Neural cell (in vitro differentiated cells): Measurements from ENCODE around the gene AFF1. TPM values are rescaled to one million over a fixed set of nuclear protein-coding genes. Genes with fewer than 3 reads are reported as not detected.

Source experiments
- H2AFZ ChIP-seq: fragments of 200-600, 300-800 bp; sonication (generic), shearing (Covaris generic); 2 replicates; pipeline ENCODE4 v1.6.0; 2014; ENCODE audit warnings: low read depth, mild to moderate bottlenecking, antibody characterized with exemption, low read length, moderate library complexity
- H3F3A ChIP-seq: fragments of 200-600 bp; shearing (Covaris generic); 2 replicates; pipeline ENCODE4 v1.6.1; 2016; ENCODE audit warnings: mild to moderate bottlenecking, moderate library complexity, mixed read lengths, antibody characterized with exemption, low read length; ENCODE audit not compliant: insufficient read depth, poor library complexity, severe bottlenecking
- H3K27ac ChIP-seq: fragments of 200-600, 300-800 bp; sonication (generic), shearing (Covaris generic); 2 replicates; pipeline ENCODE4 v1.5.1; 2014; ENCODE audit warnings: mild to moderate bottlenecking, low read length, moderate library complexity
- H3K27me3 ChIP-seq: fragments of 300-800, 200-600 bp; sonication (generic), shearing (Covaris generic); 2 replicates; pipeline ENCODE4 v1.6.0; 2014; ENCODE audit warnings: mild to moderate bottlenecking, low read depth, low read length, moderate library complexity; ENCODE audit not compliant: insufficient read depth
- H3K36me3 ChIP-seq: fragments of 300-800, 200-600 bp; sonication (generic), shearing (Covaris generic); 2 replicates; pipeline ENCODE4 v1.5.1; 2014; ENCODE audit warnings: mild to moderate bottlenecking, antibody characterized with exemption, low read length, moderate library complexity; ENCODE audit not compliant: insufficient read depth
- H3K4me2 ChIP-seq: fragments of 300-800, 200-600 bp; sonication (generic), shearing (Covaris generic); 2 replicates; pipeline ENCODE4 v1.6.0; 2014; ENCODE audit warnings: mild to moderate bottlenecking, low read length
- H3K4me3 ChIP-seq: fragments of 300-800, 200-600 bp; sonication (generic), shearing (Covaris generic); 2 replicates; pipeline ENCODE4 v1.5.1; 2014; ENCODE audit warnings: mild to moderate bottlenecking, low read length, moderate library complexity
- H3K79me2 ChIP-seq: fragments of 200-600 bp; shearing (Covaris generic); replicated peaks from 2 replicates; pipeline ENCODE4 v1.6.0; 2014; ENCODE audit warnings: mild to moderate bottlenecking, low read length, moderate library complexity; ENCODE audit not compliant: insufficient read depth
- H3K9ac ChIP-seq: fragments of 300-800, 200-600 bp; sonication (generic), shearing (Covaris generic); 2 replicates; pipeline ENCODE4 v1.6.1; 2016; ENCODE audit warnings: mild to moderate bottlenecking, low read length, mixed read lengths
- H3K9me2 ChIP-seq: fragments of 200-600 bp; shearing (Covaris generic); 2 replicates; pipeline ENCODE4 v1.6.1; 2016; ENCODE audit warnings: mild to moderate bottlenecking, low read length, mixed read lengths; ENCODE audit not compliant: insufficient read depth
- H3K9me3 ChIP-seq: fragments of 200-600, 300-800 bp; sonication (generic), shearing (Covaris generic); 2 replicates; pipeline ENCODE4 v1.6.1; 2016; ENCODE audit warnings: mild to moderate bottlenecking, mixed run types, low read length, moderate library complexity, mixed read lengths
- H4K20me1 ChIP-seq: fragments of 200-600 bp; shearing (Covaris generic); 2 replicates; pipeline ENCODE4 v1.6.1; 2016; ENCODE audit warnings: mild to moderate bottlenecking, mixed run types; ENCODE audit not compliant: insufficient read depth
- EP300 ChIP-seq: fragments of 450-650 bp; conservative IDR thresholded peaks from 2 replicates; pipeline ENCODE4 v1.6.1; 2014; ENCODE audit warnings: antibody characterized with exemption, mild to moderate bottlenecking, moderate library complexity; ENCODE audit not compliant: poor library complexity, severe bottlenecking
- EZH2 ChIP-seq: fragments of 200-600, 300-800 bp; shearing (Covaris generic), sonication (generic); IDR thresholded peaks from 2 replicates; pipeline ENCODE4 v1.6.1; 2014; ENCODE audit warnings: antibody characterized with exemption, low read length, borderline replicate concordance, mild to moderate bottlenecking; ENCODE audit not compliant: insufficient read depth, poor library complexity, severe bottlenecking
- MXI1 ChIP-seq: fragments of 450-650 bp; conservative IDR thresholded peaks from 2 replicates; pipeline ENCODE4 v1.6.1; 2014; ENCODE audit warnings: antibody characterized with exemption, mild to moderate bottlenecking; ENCODE audit not compliant: poor library complexity, severe bottlenecking
- POLR2AphosphoS5 ChIP-seq: IDR thresholded peaks from 2 replicates; pipeline ENCODE4 v1.6.1; 2012
- RAD21 ChIP-seq: fragments of 450-650 bp; conservative IDR thresholded peaks from 2 replicates; pipeline ENCODE4 v1.6.1; 2014; ENCODE audit warnings: antibody characterized with exemption, mild to moderate bottlenecking, moderate library complexity
- SMC3 ChIP-seq: fragments of 450-650 bp; conservative IDR thresholded peaks from 2 replicates; pipeline ENCODE4 v1.6.1; 2014; ENCODE audit warnings: antibody characterized with exemption, mild to moderate bottlenecking, moderate library complexity; ENCODE audit not compliant: poor library complexity
- TAF1 ChIP-seq: IDR thresholded peaks from 2 replicates; pipeline ENCODE4 v1.6.1; 2012; ENCODE audit warnings: low read depth
- polyA plus RNA-seq: library from polyadenylated mRNA; depleted of rRNA; stranded (reverse); fragments of >200 nt; gene quantifications from 2 replicates; pipeline ENCODE4 v1.2.3, GENCODE V29; 2014
- TF ChIP-seq, protein P1 (sequence below): fragments of 450-650 bp; IDR thresholded peaks from 2 replicates; pipeline ENCODE4 v1.5.1; 2014; ENCODE audit warnings: antibody characterized with exemption, mild to moderate bottlenecking, moderate library complexity; ENCODE audit not compliant: poor library complexity, severe bottlenecking
- TF ChIP-seq, protein P2 (sequence below): IDR thresholded peaks from 2 replicates; pipeline ENCODE4 v1.6.1; 2012; ENCODE audit warnings: borderline replicate concordance

Gene AFF1
- polyA plus RNA-seq, 1 donor from 2014 or later, result 0.63 TPM

DNA sequence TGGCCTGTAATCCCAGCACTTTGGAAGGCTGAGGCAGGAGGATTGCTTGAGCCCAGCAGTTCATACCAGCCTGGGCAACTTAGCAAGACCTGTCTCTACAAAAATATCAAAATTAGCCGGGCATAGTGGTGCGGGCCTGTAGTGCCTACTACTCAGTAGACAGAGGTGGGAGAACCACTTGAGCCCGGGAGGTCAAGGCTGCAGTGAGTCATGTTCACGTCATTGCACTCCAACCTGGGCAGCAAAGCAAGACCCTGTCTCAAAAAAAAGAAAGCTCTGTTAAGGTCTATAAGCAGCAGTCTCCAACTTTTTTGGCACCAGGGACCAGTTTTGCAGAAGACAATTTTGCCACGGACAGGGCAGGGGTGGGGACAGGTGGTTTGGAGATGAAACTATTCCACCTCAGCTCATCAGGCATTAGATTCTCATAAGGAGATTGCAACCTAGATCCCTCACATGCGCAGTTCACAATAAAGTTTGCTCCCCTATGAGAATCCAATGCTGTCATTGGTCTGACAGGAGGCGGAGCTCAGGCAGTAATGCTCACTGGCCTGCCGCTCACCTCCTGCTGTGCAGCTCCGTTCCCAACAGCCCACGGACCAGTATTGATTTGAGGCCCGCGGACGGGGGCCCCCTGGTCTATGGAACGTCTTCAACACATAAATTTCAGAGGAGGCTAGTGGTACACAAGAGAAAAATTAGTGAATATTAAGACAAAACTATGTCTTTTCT is 217.7 kb downstream of the AFF1 start:
- no peaks in the 10 kb centered on the region for H3K9me3 ChIP-seq
- H2AFZ ChIP-seq, result no peak overlapping the region
- H3K79me2 ChIP-seq, result no peaks in the 10 kb centered on the region
- no peaks in the 10 kb centered on the region for H3K36me3 ChIP-seq
- H3F3A ChIP-seq, result no peaks in the 10 kb centered on the region
- no peaks in the 10 kb centered on the region for H3K27me3 ChIP-seq
- no peaks in the 10 kb centered on the region for H3K9me2 ChIP-seq
- no peak overlapping the region for H3K27ac ChIP-seq
- TF ChIP-seq RAD21 (no peak), EZH2 (no peak), SMC3 (no peak), POLR2AphosphoS5 (no peak), MXI1 (no peak), EP300 (no peak), TAF1 (no peak)
- TF ChIP-seq, protein P1, sequence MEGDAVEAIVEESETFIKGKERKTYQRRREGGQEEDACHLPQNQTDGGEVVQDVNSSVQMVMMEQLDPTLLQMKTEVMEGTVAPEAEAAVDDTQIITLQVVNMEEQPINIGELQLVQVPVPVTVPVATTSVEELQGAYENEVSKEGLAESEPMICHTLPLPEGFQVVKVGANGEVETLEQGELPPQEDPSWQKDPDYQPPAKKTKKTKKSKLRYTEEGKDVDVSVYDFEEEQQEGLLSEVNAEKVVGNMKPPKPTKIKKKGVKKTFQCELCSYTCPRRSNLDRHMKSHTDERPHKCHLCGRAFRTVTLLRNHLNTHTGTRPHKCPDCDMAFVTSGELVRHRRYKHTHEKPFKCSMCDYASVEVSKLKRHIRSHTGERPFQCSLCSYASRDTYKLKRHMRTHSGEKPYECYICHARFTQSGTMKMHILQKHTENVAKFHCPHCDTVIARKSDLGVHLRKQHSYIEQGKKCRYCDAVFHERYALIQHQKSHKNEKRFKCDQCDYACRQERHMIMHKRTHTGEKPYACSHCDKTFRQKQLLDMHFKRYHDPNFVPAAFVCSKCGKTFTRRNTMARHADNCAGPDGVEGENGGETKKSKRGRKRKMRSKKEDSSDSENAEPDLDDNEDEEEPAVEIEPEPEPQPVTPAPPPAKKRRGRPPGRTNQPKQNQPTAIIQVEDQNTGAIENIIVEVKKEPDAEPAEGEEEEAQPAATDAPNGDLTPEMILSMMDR, result no peak
- TF ChIP-seq, protein P2, sequence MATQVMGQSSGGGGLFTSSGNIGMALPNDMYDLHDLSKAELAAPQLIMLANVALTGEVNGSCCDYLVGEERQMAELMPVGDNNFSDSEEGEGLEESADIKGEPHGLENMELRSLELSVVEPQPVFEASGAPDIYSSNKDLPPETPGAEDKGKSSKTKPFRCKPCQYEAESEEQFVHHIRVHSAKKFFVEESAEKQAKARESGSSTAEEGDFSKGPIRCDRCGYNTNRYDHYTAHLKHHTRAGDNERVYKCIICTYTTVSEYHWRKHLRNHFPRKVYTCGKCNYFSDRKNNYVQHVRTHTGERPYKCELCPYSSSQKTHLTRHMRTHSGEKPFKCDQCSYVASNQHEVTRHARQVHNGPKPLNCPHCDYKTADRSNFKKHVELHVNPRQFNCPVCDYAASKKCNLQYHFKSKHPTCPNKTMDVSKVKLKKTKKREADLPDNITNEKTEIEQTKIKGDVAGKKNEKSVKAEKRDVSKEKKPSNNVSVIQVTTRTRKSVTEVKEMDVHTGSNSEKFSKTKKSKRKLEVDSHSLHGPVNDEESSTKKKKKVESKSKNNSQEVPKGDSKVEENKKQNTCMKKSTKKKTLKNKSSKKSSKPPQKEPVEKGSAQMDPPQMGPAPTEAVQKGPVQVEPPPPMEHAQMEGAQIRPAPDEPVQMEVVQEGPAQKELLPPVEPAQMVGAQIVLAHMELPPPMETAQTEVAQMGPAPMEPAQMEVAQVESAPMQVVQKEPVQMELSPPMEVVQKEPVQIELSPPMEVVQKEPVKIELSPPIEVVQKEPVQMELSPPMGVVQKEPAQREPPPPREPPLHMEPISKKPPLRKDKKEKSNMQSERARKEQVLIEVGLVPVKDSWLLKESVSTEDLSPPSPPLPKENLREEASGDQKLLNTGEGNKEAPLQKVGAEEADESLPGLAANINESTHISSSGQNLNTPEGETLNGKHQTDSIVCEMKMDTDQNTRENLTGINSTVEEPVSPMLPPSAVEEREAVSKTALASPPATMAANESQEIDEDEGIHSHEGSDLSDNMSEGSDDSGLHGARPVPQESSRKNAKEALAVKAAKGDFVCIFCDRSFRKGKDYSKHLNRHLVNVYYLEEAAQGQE, result no peak
- H3K9ac ChIP-seq, result no peak overlapping the region
- no peaks in the 10 kb centered on the region for H4K20me1 ChIP-seq
- no peak overlapping the region for H3K4me2 ChIP-seq
- H3K4me3 ChIP-seq, result no peak overlapping the region

DNA sequence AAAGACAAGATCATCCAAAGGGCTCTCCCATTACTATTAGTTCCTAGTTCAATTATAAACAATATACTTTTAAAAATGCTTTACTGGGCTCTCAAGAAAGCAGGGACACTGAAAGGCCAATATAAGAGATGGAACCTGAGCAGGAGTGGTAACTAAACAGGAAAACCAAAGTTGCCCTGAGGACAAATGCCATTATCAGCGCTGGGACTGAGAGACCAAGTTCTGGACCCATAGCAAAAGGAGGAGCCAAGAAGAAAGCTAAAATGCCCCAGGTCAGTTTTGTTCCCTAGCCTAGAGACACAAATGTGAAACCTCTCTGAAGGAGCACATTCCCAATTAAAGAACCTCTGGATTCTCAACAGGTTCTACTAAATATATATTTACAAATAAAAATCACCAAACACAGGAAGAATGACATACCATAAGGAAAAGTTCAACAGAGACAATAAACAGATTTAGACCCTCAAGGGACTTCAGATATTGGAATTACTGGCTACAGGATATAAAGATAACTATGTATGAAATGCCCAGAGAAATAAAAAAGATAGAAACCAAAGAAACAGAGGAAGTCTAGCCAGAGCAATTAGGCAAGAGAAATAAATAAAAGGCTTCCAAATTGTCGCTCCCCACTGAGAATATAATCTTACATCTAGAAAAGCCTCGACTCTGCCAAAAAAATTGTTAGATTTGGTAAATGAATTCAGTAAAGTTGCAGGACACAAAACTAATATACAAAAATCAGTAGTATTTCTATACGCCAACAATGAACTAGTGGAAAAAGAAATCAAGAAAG is 218.5 kb downstream of the AFF1 start:
- Histone ChIP-seq H3K9ac (no peak overlapping the region), H2AFZ (no peak overlapping the region), H3K79me2 (no peaks in the 10 kb centered on the region), H3F3A (no peaks in the 10 kb centered on the region), H3K4me3 (no peak overlapping the region), H3K36me3 (no peaks in the 10 kb centered on the region), H3K27me3 (no peaks in the 10 kb centered on the region), H4K20me1 (no peaks in the 10 kb centered on the region), H3K9me3 (no peaks in the 10 kb centered on the region), H3K4me2 (no peak overlapping the region), H3K27ac (no peak overlapping the region), H3K9me2 (no peaks in the 10 kb centered on the region)
- TF ChIP-seq MXI1, result no peak
- no peak for TF ChIP-seq EZH2
- TF ChIP-seq, protein P2, result no peak
- TF ChIP-seq, protein P1, result no peak
- TF ChIP-seq TAF1, result no peak
- TF ChIP-seq SMC3, result no peak
- no peak for TF ChIP-seq POLR2AphosphoS5
- no peak for TF ChIP-seq RAD21
- TF ChIP-seq EP300, result no peak
